Activated T-cell treated with anti-CD3 and anti-CD28 coated beads, Interleukin-2, amount 50 U/mL, for 1 hour (primary cell): Measurements from ENCODE around the gene SUSD1.
"Not testable (repeated sequence)": the region's sequence is repeated elsewhere in the genome, so short reads cannot be mapped to it uniquely, and the experiment has no call there.

Experiments used
- DNase-seq: peaks from one replicate; pipeline ENCODE4 v3.0.0-alpha.2; 2020

SUSD1 gene

GRCh38 chr9:112173489-112174221 is 1.4 kb downstream of the SUSD1 start:
- no peak for DNase-seq

GRCh38 chr9:112170968-112171367 is 4.1 kb downstream of the SUSD1 start:
- DNase-seq, result no peak

- no peak for DNase-seq
These were observed 4.9 kb downstream of the SUSD1 start for GRCh38 chr9:112170235-112170634.

GRCh38 chr9:112169368-112169767 is 5.7 kb downstream of the SUSD1 start:
- no peak for DNase-seq

- DNase-seq, result no peak
These were observed 6.9 kb downstream of the SUSD1 start for GRCh38 chr9:112168197-112168596.

GRCh38 chr9:112166176-112167140 is 8.6 kb downstream of the SUSD1 start:
- no peak for DNase-seq

GRCh38 chr9:112162621-112163413 is 12.3 kb downstream of the SUSD1 start:
- DNase-seq, result no peak

GRCh38 chr9:112159781-112160180 is 15.3 kb downstream of the SUSD1 start:
- DNase-seq, result no peak

GRCh38 chr9:112158656-112159367 is 16.3 kb downstream of the SUSD1 start:
- DNase-seq, result no peak

- no peak for DNase-seq
These were observed 17.1 kb downstream of the SUSD1 start for GRCh38 chr9:112157961-112158360.

- no peak for DNase-seq
These were observed 18.0 kb downstream of the SUSD1 start for GRCh38 chr9:112157087-112157486.

- DNase-seq, result no peak
These were observed 25.9 kb downstream of the SUSD1 start for GRCh38 chr9:112149211-112149610.

- DNase-seq, result no peak
These were observed 29.2 kb downstream of the SUSD1 start for GRCh38 chr9:112145886-112146285.

GRCh38 chr9:112144807-112145206 is 30.3 kb downstream of the SUSD1 start:
- DNase-seq, result no peak

GRCh38 chr9:112142420-112142819 is 32.7 kb downstream of the SUSD1 start:
- no peak for DNase-seq

GRCh38 chr9:112140936-112141335 is 34.2 kb downstream of the SUSD1 start:
- DNase-seq, result no peak

GRCh38 chr9:112137066-112137465 is 38.0 kb downstream of the SUSD1 start:
- no peak for DNase-seq

- no peak for DNase-seq
These were observed 39.4 kb downstream of the SUSD1 start for GRCh38 chr9:112135706-112136105.

GRCh38 chr9:112133806-112134205 is 41.3 kb downstream of the SUSD1 start:
- DNase-seq, result not testable (repeated sequence)

GRCh38 chr9:112132356-112132755 is 42.7 kb downstream of the SUSD1 start:
- no peak for DNase-seq

GRCh38 chr9:112130997-112131396 is 44.1 kb downstream of the SUSD1 start:
- no peak for DNase-seq

GRCh38 chr9:112130347-112130746 is 44.8 kb downstream of the SUSD1 start:
- no peak for DNase-seq
